MM.1S (cell line): ENCODE data around the gene CSTA.

Experiments used
- DNase-seq: peaks from one replicate; pipeline ENCODE4 v3.0.0-alpha.2; 2015
- H2AFZ ChIP-seq: fragments of 300-600 bp; sonication (generic); 2 replicates; pipeline ENCODE4 v1.6.0; 2016; ENCODE audit warnings: antibody characterized with exemption, low read length
- H3F3A ChIP-seq: fragments of 300-600 bp; sonication (generic); 2 replicates; pipeline ENCODE4 v1.6.1; 2016; ENCODE audit warnings: mild to moderate bottlenecking, antibody characterized with exemption, low read length, moderate library complexity, mixed read lengths; ENCODE audit not compliant: insufficient read depth
- H3K27ac ChIP-seq: fragments of 300-600 bp; sonication (generic); 2 replicates; pipeline ENCODE4 v1.5.1; 2016; ENCODE audit warnings: mild to moderate bottlenecking, low read length
- H3K27me3 ChIP-seq: fragments of 300-600 bp; sonication (generic); replicated peaks from 2 replicates; pipeline ENCODE4 v1.6.0; 2016; ENCODE audit warnings: low read length; ENCODE audit not compliant: insufficient read depth
- H3K36me3 ChIP-seq: fragments of 300-600 bp; sonication (generic); replicated peaks from 2 replicates; pipeline ENCODE4 v1.6.1; 2016; ENCODE audit warnings: mild to moderate bottlenecking, low read length, mixed read lengths; ENCODE audit not compliant: insufficient read depth
- H3K4me1 ChIP-seq: fragments of 300-600 bp; sonication (generic); 2 replicates; pipeline ENCODE4 v1.6.1; 2016; ENCODE audit warnings: low read length, mixed read lengths
- H3K4me2 ChIP-seq: fragments of 300-600 bp; sonication (generic); 2 replicates; pipeline ENCODE4 v1.6.0; 2016; ENCODE audit warnings: low read depth, low read length
- H3K4me3 ChIP-seq: fragments of 300-600 bp; sonication (generic); 2 replicates; pipeline ENCODE4 v1.5.1; 2016; ENCODE audit warnings: low read length, mixed read lengths
- H3K79me2 ChIP-seq: fragments of 300-600 bp; sonication (generic); 2 replicates; pipeline ENCODE4 v1.6.1; 2016; ENCODE audit warnings: mixed run types, low read length, mixed read lengths
- H3K9ac ChIP-seq: fragments of 300-600 bp; sonication (generic); 2 replicates; pipeline ENCODE4 v1.6.1; 2016; ENCODE audit warnings: low read length, mixed read lengths
- H3K9me2 ChIP-seq: fragments of 300-600 bp; sonication (generic); replicated peaks from 2 replicates; pipeline ENCODE4 v1.6.1; 2016; ENCODE audit warnings: mild to moderate bottlenecking, low read length, mixed read lengths; ENCODE audit not compliant: insufficient read depth
- H3K9me3 ChIP-seq: fragments of 300-600 bp; sonication (generic); replicated peaks from 2 replicates; pipeline ENCODE4 v1.6.1; 2016; ENCODE audit warnings: mild to moderate bottlenecking, low read length, mixed read lengths; ENCODE audit not compliant: insufficient read depth
- H4K20me1 ChIP-seq: fragments of 300-600 bp; sonication (generic); 2 replicates; pipeline ENCODE4 v1.6.1; 2016; ENCODE audit warnings: mild to moderate bottlenecking, low read length, moderate library complexity, mixed read lengths; ENCODE audit not compliant: insufficient read depth
- EZH2 ChIP-seq: fragments of 300-600 bp; sonication (generic); optimal IDR thresholded peaks from 2 replicates; pipeline ENCODE3; 2017; ENCODE audit warnings: low read depth, mild to moderate bottlenecking, antibody characterized with exemption, low read length, mixed read lengths
- EZH2phosphoT487 ChIP-seq: fragments of 300-600 bp; sonication (generic); IDR thresholded peaks from 2 replicates; pipeline ENCODE4 v1.6.1; 2018; ENCODE audit warnings: antibody characterized with exemption, low read length
- TF ChIP-seq, protein P1 (sequence below): fragments of 300-600 bp; sonication (generic); IDR thresholded peaks from 2 replicates; pipeline ENCODE4 v1.5.1; 2016; ENCODE audit warnings: antibody characterized with exemption, low read length, mixed read lengths

Gene CSTA

GRCh38 chr3:122355612-122356011 is 30.6 kb downstream of the CSTA start:
- Histone ChIP-seq H4K20me1 (no peaks in the 10 kb centered on the region), H3K36me3 (no peaks in the 10 kb centered on the region), H3K4me1 (no peaks in the 10 kb centered on the region), H2AFZ (no peak overlapping the region), H3K27me3 (no peaks in the 10 kb centered on the region), H3K27ac (no peak overlapping the region), H3K4me3 (no peak overlapping the region), H3K9me2 (no peaks in the 10 kb centered on the region), H3K9ac (no peak overlapping the region), H3K9me3 (no peaks in the 10 kb centered on the region), H3K4me2 (no peak overlapping the region), H3F3A (no peaks in the 10 kb centered on the region), H3K79me2 (no peaks in the 10 kb centered on the region)
- no peak for DNase-seq
- TF ChIP-seq, protein P1, sequence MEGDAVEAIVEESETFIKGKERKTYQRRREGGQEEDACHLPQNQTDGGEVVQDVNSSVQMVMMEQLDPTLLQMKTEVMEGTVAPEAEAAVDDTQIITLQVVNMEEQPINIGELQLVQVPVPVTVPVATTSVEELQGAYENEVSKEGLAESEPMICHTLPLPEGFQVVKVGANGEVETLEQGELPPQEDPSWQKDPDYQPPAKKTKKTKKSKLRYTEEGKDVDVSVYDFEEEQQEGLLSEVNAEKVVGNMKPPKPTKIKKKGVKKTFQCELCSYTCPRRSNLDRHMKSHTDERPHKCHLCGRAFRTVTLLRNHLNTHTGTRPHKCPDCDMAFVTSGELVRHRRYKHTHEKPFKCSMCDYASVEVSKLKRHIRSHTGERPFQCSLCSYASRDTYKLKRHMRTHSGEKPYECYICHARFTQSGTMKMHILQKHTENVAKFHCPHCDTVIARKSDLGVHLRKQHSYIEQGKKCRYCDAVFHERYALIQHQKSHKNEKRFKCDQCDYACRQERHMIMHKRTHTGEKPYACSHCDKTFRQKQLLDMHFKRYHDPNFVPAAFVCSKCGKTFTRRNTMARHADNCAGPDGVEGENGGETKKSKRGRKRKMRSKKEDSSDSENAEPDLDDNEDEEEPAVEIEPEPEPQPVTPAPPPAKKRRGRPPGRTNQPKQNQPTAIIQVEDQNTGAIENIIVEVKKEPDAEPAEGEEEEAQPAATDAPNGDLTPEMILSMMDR: no peak
- TF ChIP-seq EZH2 (no peak), EZH2phosphoT487 (no peak)

DNA sequence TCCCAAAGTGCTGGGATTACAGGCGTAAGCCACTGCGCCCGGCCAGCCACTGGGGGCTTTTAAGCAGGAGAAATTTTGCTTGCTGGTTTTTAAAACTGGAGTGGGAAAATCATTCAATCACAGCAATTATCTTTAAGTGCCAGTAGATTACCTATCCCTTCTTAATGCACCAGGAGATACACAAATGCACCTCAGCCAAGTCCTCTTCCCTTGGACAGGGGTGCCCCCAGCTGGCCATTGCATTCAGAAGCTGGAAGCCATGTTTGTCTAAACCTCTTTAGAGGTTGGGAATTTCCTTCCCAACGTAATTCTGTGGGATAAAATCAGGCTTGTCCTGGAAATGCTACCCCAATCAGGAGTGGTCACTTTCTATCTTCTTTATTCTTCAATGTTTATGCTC is 31.4 kb downstream of the CSTA start:
- Histone ChIP-seq H2AFZ (no peak overlapping the region), H3K4me1 (no peaks in the 10 kb centered on the region), H3K9me2 (no peaks in the 10 kb centered on the region), H3K36me3 (no peaks in the 10 kb centered on the region), H3F3A (no peaks in the 10 kb centered on the region), H3K9ac (no peak overlapping the region), H3K27me3 (no peaks in the 10 kb centered on the region), H4K20me1 (no peaks in the 10 kb centered on the region), H3K4me3 (no peak overlapping the region), H3K9me3 (no peaks in the 10 kb centered on the region), H3K79me2 (no peaks in the 10 kb centered on the region), H3K27ac (no peak overlapping the region), H3K4me2 (no peak overlapping the region)
- TF ChIP-seq EZH2: no peak
- TF ChIP-seq, protein P1: peak; percentile 29
- no peak for DNase-seq

- Histone ChIP-seq H4K20me1 (no peaks in the 10 kb centered on the region), H3K4me1 (no peaks in the 10 kb centered on the region), H2AFZ (no peak overlapping the region), H3K27me3 (no peaks in the 10 kb centered on the region), H3K9ac (no peak overlapping the region), H3K4me3 (no peak overlapping the region), H3K36me3 (no peaks in the 10 kb centered on the region), H3K27ac (no peak overlapping the region), H3K9me2 (no peaks in the 10 kb centered on the region), H3K9me3 (no peaks in the 10 kb centered on the region), H3F3A (no peaks in the 10 kb centered on the region), H3K79me2 (no peaks in the 10 kb centered on the region), H3K4me2 (no peak overlapping the region)
- TF ChIP-seq, protein P1: no peak
- no peak for TF ChIP-seq EZH2phosphoT487
- TF ChIP-seq EZH2: no peak
- DNase-seq: no peak
Measured at GRCh38 chr3:122357828-122358702, 33.0 kb downstream of the CSTA start.
